OCI-LY7 (cell line): ENCODE data around the gene TBC1D3G.
"Not testable (repeated sequence)": the region's sequence is repeated elsewhere in the genome, so short reads cannot be mapped to it uniquely, and the experiment has no call there.

ENCODE experiments used
- EZH2phosphoT487 ChIP-seq: fragments of 200-600 bp; sonication (generic); IDR thresholded peaks from 2 replicates; pipeline ENCODE4 v1.6.1; 2018; ENCODE audit warnings: low read depth, borderline replicate concordance, mild to moderate bottlenecking, mixed run types, antibody characterized with exemption, low read length, moderate library complexity, mixed read lengths
- TF ChIP-seq, protein P1 (sequence below): fragments of 200-600 bp; sonication (generic); conservative IDR thresholded peaks from 2 replicates; pipeline ENCODE4 v1.5.1; 2014; ENCODE audit warnings: mild to moderate bottlenecking, antibody characterized with exemption, low read length, moderate library complexity, mixed read lengths

DNA sequence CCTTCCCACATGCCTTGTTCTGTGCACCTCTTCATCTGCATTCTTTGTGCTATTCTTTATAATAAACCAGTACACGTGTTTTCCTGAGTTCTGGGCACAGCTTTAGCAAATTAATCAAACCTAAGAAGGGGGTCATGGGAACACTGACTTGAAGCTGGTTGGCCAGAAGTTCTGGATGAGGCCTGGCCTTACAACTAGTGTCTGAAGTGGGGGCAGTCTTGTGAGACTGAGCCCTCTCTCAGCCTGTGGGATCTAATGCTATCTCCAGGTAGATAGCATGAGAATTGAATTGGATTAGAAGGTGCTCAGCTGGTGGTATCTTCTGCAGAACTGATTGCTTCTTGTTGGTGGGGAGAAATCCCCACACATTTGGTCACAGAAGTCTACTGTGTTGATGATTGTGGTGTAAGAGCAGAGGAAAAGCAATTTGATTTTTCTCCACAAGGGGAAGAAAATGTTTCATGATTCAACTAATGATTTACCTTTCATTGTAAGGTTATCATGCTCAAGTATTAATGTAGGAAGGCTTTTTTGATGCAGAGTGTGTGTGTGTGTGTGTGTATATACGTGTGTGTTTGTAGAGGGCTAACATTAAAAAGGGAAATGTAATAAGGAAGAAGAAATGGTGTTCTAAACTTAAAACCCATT, 33.6 kb upstream of the TBC1D3G start:
- TF ChIP-seq, protein P1, sequence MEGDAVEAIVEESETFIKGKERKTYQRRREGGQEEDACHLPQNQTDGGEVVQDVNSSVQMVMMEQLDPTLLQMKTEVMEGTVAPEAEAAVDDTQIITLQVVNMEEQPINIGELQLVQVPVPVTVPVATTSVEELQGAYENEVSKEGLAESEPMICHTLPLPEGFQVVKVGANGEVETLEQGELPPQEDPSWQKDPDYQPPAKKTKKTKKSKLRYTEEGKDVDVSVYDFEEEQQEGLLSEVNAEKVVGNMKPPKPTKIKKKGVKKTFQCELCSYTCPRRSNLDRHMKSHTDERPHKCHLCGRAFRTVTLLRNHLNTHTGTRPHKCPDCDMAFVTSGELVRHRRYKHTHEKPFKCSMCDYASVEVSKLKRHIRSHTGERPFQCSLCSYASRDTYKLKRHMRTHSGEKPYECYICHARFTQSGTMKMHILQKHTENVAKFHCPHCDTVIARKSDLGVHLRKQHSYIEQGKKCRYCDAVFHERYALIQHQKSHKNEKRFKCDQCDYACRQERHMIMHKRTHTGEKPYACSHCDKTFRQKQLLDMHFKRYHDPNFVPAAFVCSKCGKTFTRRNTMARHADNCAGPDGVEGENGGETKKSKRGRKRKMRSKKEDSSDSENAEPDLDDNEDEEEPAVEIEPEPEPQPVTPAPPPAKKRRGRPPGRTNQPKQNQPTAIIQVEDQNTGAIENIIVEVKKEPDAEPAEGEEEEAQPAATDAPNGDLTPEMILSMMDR: not testable (repeated sequence)
- TF ChIP-seq EZH2phosphoT487: not testable (repeated sequence)
